GM20431 (cell line): ENCODE measurements around the gene CNTNAP1.
"Not testable (repeated sequence)": the region's sequence is repeated elsewhere in the genome, so short reads cannot be mapped to it uniquely, and the experiment has no call there.

ENCODE experiments used
- in situ Hi-C: fragments of 300-500 bp; cut with MseI, MboI; formaldehyde crosslinking; loops from one replicate; pipeline ENCODE4 v1.15.0; 2020; ENCODE audit warnings: low sequenced_read_pairs; ENCODE audit not compliant: unreplicated experiment

Gene CNTNAP1

GRCh38 chr17:42709561-42709960 is 27.2 kb downstream of the CNTNAP1 start:
- in situ Hi-C loops = no loop called here

- in situ Hi-C loops = no loop called here
These were observed 38.8 kb downstream of the CNTNAP1 start for GRCh38 chr17:42720996-42721583.

- in situ Hi-C loops = no loop called here
These were observed 41.3 kb downstream of the CNTNAP1 start for GRCh38 chr17:42723636-42724035.

- in situ Hi-C loops = no loop called here
These were observed 42.8 kb downstream of the CNTNAP1 start for GRCh38 chr17:42725143-42725542.

GRCh38 chr17:42740699-42741098 is 58.4 kb downstream of the CNTNAP1 start:
- in situ Hi-C loops = no loop called here

- in situ Hi-C loops = not testable (repeated sequence)
These were observed 60.6 kb downstream of the CNTNAP1 start for GRCh38 chr17:42742916-42743315.

GRCh38 chr17:42743595-42744282 is 61.4 kb downstream of the CNTNAP1 start:
- in situ Hi-C loops = no loop called here

GRCh38 chr17:42744283-42744805 is 62.0 kb downstream of the CNTNAP1 start:
- in situ Hi-C loops = no loop called here

GRCh38 chr17:42744806-42745617 is 62.7 kb downstream of the CNTNAP1 start, which contains the start of gene EZH1:
Gene EZH1, minus strand, starts transcription at chr17:42745040. Its CDS starts 16,099 bp downstream, at chr17:42728941.
- in situ Hi-C loops = no loop called here

- in situ Hi-C loops = no loop called here
These were observed 66.0 kb downstream of the CNTNAP1 start for GRCh38 chr17:42748202-42748907.

GRCh38 chr17:42748908-42749798 is 66.8 kb downstream of the CNTNAP1 start:
- in situ Hi-C loops = no loop called here
